Fibroblast of lung (primary cell): ENCODE results near the gene RIPK1.

ENCODE experiments used
- EZH2 ChIP-seq: IDR thresholded peaks from 2 replicates; pipeline ENCODE4 v1.5.1; 2012; ENCODE audit warnings: low read length, control low read depth, mild to moderate bottlenecking; ENCODE audit errors: missing control alignments
- TF ChIP-seq, protein P1 (sequence below), 2 donors: IDR thresholded peaks in 1 of 2; conservative IDR thresholded peaks in 1 of 2; 1 replicate in 1 of 2; 2 replicates in 1 of 2; pipeline ENCODE4 v1.5.1; 2011 to 2012; ENCODE audit warnings: low read length in 2 of 2, control low read depth in 1 of 2, inconsistent platforms in 1 of 2, low read depth in 1 of 2, mild to moderate bottlenecking in 1 of 2

DNA sequence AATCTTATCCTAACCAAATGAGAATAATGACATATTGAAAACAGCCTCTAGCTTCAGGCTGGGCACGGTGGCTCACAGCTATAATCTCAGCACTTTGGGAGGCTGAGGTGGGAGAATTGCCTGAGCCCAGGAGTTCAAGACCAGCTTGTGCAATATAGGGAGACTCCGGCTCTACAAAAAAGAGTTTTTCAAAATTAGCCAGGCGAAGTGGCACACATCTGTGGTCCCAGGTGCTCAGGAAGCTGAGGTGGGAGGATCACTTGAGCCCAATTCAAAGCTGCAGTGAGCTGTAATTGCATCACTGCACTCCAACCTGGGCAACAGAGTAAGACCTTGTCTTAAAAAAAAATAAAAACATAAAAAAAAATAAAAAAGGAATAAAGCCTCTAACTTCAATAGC lies 84.4 kb downstream of the RIPK1 start:
- TF ChIP-seq, protein P1, sequence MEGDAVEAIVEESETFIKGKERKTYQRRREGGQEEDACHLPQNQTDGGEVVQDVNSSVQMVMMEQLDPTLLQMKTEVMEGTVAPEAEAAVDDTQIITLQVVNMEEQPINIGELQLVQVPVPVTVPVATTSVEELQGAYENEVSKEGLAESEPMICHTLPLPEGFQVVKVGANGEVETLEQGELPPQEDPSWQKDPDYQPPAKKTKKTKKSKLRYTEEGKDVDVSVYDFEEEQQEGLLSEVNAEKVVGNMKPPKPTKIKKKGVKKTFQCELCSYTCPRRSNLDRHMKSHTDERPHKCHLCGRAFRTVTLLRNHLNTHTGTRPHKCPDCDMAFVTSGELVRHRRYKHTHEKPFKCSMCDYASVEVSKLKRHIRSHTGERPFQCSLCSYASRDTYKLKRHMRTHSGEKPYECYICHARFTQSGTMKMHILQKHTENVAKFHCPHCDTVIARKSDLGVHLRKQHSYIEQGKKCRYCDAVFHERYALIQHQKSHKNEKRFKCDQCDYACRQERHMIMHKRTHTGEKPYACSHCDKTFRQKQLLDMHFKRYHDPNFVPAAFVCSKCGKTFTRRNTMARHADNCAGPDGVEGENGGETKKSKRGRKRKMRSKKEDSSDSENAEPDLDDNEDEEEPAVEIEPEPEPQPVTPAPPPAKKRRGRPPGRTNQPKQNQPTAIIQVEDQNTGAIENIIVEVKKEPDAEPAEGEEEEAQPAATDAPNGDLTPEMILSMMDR (conservative IDR thresholded peaks at IDR 0.05 in 1 of 2, IDR thresholded peaks at IDR 0.05 in 1 of 2; ENCODE audit: low read depth in 1 of 2, low read length in 2 of 2): no peak
- TF ChIP-seq EZH2: no peak
